DND-41 (cell line): ENCODE data around the gene ACR.

Experiments used
- CTCF ChIP-seq: IDR thresholded peaks from 2 replicates; pipeline ENCODE4 v1.5.1; 2012; ENCODE audit warnings: borderline replicate concordance, low read length, moderate library complexity, mild to moderate bottlenecking; ENCODE audit not compliant: poor library complexity, severe bottlenecking; ENCODE audit errors: extremely low read depth
- EZH2 ChIP-seq: IDR thresholded peaks from 3 replicates; pipeline ENCODE4 v1.6.1; 2012; ENCODE audit warnings: borderline replicate concordance, low read depth, mild to moderate bottlenecking, moderate library complexity, low read length, inconsistent platforms; ENCODE audit not compliant: severe bottlenecking

GRCh38 chr22:50702821-50703725 is 34.9 kb upstream of the ACR start:
- TF ChIP-seq CTCF: no peak
- TF ChIP-seq EZH2: no peak
